ENCODE measurements around the gene FN3KRP. TPM values are rescaled to one million over a fixed set of nuclear protein-coding genes. Genes with fewer than 3 reads are reported as not detected.
A peak's percentile ranks its signal among the peaks of the same experiment; 100 is the strongest.

Gene FN3KRP
- total and polyA plus RNA-seq, 2 of the 13 experiments (the other 11 are each of a cell fraction or from before 2014, with no cell fraction given), result 22.4 to 28.2 TPM

GRCh38 chr17:82716203-82717010 lies at the start of gene FN3KRP (continued):
- peak; percentile 69; the same call in 1 of the 2 replicates for TF ChIP-seq MLX (CRISPR knock-in tag; IDR thresholded peaks at IDR 0.05)
- TF ChIP-seq PATZ1 (CRISPR knock-in tag; IDR thresholded peaks at IDR 0.05), result peak; percentile 53; the same call in 1 of the 2 replicates
- TF ChIP-seq NFYC (CRISPR knock-in tag; IDR thresholded peaks at IDR 0.05), result peak; percentile 59
- TF ChIP-seq ZNF446 (CRISPR knock-in tag; IDR thresholded peaks at IDR 0.05), result 0 out of 2 replicates have a peak, but pooled peaks have one; percentile 75
- TF ChIP-seq, protein P1, sequence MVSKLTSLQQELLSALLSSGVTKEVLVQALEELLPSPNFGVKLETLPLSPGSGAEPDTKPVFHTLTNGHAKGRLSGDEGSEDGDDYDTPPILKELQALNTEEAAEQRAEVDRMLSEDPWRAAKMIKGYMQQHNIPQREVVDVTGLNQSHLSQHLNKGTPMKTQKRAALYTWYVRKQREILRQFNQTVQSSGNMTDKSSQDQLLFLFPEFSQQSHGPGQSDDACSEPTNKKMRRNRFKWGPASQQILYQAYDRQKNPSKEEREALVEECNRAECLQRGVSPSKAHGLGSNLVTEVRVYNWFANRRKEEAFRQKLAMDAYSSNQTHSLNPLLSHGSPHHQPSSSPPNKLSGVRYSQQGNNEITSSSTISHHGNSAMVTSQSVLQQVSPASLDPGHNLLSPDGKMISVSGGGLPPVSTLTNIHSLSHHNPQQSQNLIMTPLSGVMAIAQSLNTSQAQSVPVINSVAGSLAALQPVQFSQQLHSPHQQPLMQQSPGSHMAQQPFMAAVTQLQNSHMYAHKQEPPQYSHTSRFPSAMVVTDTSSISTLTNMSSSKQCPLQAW (CRISPR knock-in tag; IDR thresholded peaks at IDR 0.05), result no peak
- TF ChIP-seq GLMP (CRISPR knock-in tag; IDR thresholded peaks at IDR 0.05; ENCODE audit: borderline replicate concordance), result no peak
- TF ChIP-seq RORA (CRISPR knock-in tag; IDR thresholded peaks at IDR 0.05), result no peak
- TF ChIP-seq LCORL (IDR thresholded peaks at IDR 0.05), result no peak
- peak; percentile 3; the same call in 1 of the 2 replicates for TF ChIP-seq LCORL (CRISPR knock-in tag; IDR thresholded peaks at IDR 0.05)
- TF ChIP-seq ZNF329 (CRISPR knock-in tag; IDR thresholded peaks at IDR 0.05; ENCODE audit: low read depth), result peak; percentile 46; the same call in 1 of the 2 replicates
- no peak for TF ChIP-seq MED13 (CRISPR knock-in tag; IDR thresholded peaks at IDR 0.05)
- no peak for TF ChIP-seq PAWR (CRISPR knock-in tag; IDR thresholded peaks at IDR 0.05; ENCODE audit: borderline replicate concordance)
- TF ChIP-seq, protein P2, sequence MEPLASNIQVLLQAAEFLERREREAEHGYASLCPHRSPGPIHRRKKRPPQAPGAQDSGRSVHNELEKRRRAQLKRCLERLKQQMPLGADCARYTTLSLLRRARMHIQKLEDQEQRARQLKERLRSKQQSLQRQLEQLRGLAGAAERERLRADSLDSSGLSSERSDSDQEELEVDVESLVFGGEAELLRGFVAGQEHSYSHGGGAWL (CRISPR knock-in tag; IDR thresholded peaks at IDR 0.05), result peak; percentile 70; the same call in 1 of the 2 replicates
- no peak for TF ChIP-seq SRSF1 (optimal IDR thresholded peaks at IDR 0.05; ENCODE audit: low read depth, low read length)
- TF ChIP-seq KDM5A (IDR thresholded peaks at IDR 0.05; ENCODE audit: borderline replicate concordance, low read length), result peak; percentile 72; the same call in 1 of the 2 replicates
- no peak for TF ChIP-seq CEBPG (CRISPR knock-in tag; IDR thresholded peaks at IDR 0.05)
- TF ChIP-seq ZNF260 (CRISPR knock-in tag; IDR thresholded peaks at IDR 0.05; ENCODE audit: borderline replicate concordance, low read depth), result no peak
- no peak for TF ChIP-seq NR3C1 (CRISPR knock-in tag; IDR thresholded peaks at IDR 0.05)
- peak; percentile 68 for TF ChIP-seq ZNF784 (CRISPR knock-in tag; IDR thresholded peaks at IDR 0.05; ENCODE audit: borderline replicate concordance)
- TF ChIP-seq SNAPC2 (CRISPR knock-in tag; IDR thresholded peaks at IDR 0.05), result peak; percentile 52; the same call in 1 of the 2 replicates
- TF ChIP-seq REPIN1 (CRISPR knock-in tag; IDR thresholded peaks at IDR 0.05; ENCODE audit: borderline replicate concordance, low read depth), result 0 out of 2 replicates have a peak, but pooled peaks have one; percentile 3
- 0 out of 2 replicates have a peak, but pooled peaks have one; percentile 7 for TF ChIP-seq RXRA (CRISPR knock-in tag; IDR thresholded peaks at IDR 0.05)
- no peak; the same call in 1 of the 2 replicates for TF ChIP-seq ZNF567 (CRISPR knock-in tag; IDR thresholded peaks at IDR 0.05; ENCODE audit: borderline replicate concordance)
